Bronchial epithelial cell (primary cell): ENCODE results near the gene CAMTA1. TPM values are rescaled to one million over a fixed set of nuclear protein-coding genes. Genes with fewer than 3 reads are reported as not detected.

ENCODE experiments used
- DNase-seq: peaks from one replicate; pipeline ENCODE4 v3.0.0-alpha.2; 2010; ENCODE audit warnings: low read depth
- FAIRE-seq: peaks from 2 replicates; lab custom pipeline; 2011; peaks lifted over from hg19 to GRCh38; lab: Jason Lieb, UNC
- H3K27me3 ChIP-seq: 2 replicates; pipeline ENCODE4 v1.5.1; 2011; ENCODE audit warnings: low read length; ENCODE audit not compliant: control insufficient read depth, insufficient read depth
- H3K36me3 ChIP-seq: 2 replicates; pipeline ENCODE4 v1.5.1; 2011; ENCODE audit warnings: low read length; ENCODE audit not compliant: control insufficient read depth, insufficient read depth
- H3K4me3 ChIP-seq: 2 replicates; pipeline ENCODE4 v1.5.1; 2011; ENCODE audit warnings: mild to moderate bottlenecking, low read depth, low read length, control low read depth
- CTCF ChIP-seq: IDR thresholded peaks from 2 replicates; pipeline ENCODE4 v1.5.1; 2011; ENCODE audit warnings: mild to moderate bottlenecking, moderate library complexity, low read length, control low read depth, inconsistent platforms; ENCODE audit not compliant: insufficient read depth, severe bottlenecking
- total RNA-seq: library from RNA; depleted of rRNA; stranded (reverse); fragments of >200 nt; gene quantifications from 2 replicates; pipeline ENCODE4 v1.2.1, GENCODE V29; 2014

CAMTA1 gene
- total RNA-seq, 1 donor from 2014 or later = 68.2 TPM

GRCh38 chr1:7733276-7733675 is 948.0 kb downstream of the CAMTA1 start:
- TF ChIP-seq CTCF = no peak
- DNase-seq (no peak), FAIRE-seq (no peak)
- Histone ChIP-seq H3K36me3 (no peaks in the 10 kb centered on the region), H3K27me3 (no peaks in the 10 kb centered on the region), H3K4me3 (no peak overlapping the region)

GRCh38 chr1:7738044-7738443 is 952.8 kb downstream of the CAMTA1 start:
- H3K36me3 ChIP-seq = no peaks in the 10 kb centered on the region

GRCh38 chr1:7743346-7743745 is 958.1 kb downstream of the CAMTA1 start:
- FAIRE-seq (no peak), DNase-seq (no peak)
- H3K36me3 ChIP-seq = no peaks in the 10 kb centered on the region
- H3K27me3 ChIP-seq = no peaks in the 10 kb centered on the region
- H3K4me3 ChIP-seq = no peak overlapping the region
- TF ChIP-seq CTCF = no peak

More at GRCh38 chr1:7738044-7738443, 952.8 kb downstream of the CAMTA1 start:
- H3K4me3 ChIP-seq = no peak overlapping the region
- no peaks in the 10 kb centered on the region for H3K27me3 ChIP-seq
- DNase-seq (no peak), FAIRE-seq (peak; percentile 23)
- TF ChIP-seq CTCF = no peak

- Histone ChIP-seq H3K4me3 (no peak overlapping the region), H3K27me3 (no peaks in the 10 kb centered on the region), H3K36me3 (no peaks in the 10 kb centered on the region)
- DNase-seq (no peak), FAIRE-seq (no peak)
- no peak for TF ChIP-seq CTCF
These were observed 959.6 kb downstream of the CAMTA1 start for GRCh38 chr1:7744882-7745281.

- no peaks in the 10 kb centered on the region for H3K36me3 ChIP-seq
- peak; percentile 83 for FAIRE-seq
- TF ChIP-seq CTCF = no peak
- DNase-seq = peak; percentile 93
- peak overlapping the region; percentile 8 for H3K4me3 ChIP-seq
- H3K27me3 ChIP-seq = no peaks in the 10 kb centered on the region
These were observed 960.5 kb downstream of the CAMTA1 start for GRCh38 chr1:7745783-7746182.

- H3K4me3 ChIP-seq = no peak overlapping the region
- no peaks in the 10 kb centered on the region for H3K36me3 ChIP-seq
- TF ChIP-seq CTCF = no peak
- FAIRE-seq (no peak), DNase-seq (no peak)
- H3K27me3 ChIP-seq = no peaks in the 10 kb centered on the region
These were observed 962.4 kb downstream of the CAMTA1 start for GRCh38 chr1:7747605-7748004.
